Measurements from ENCODE around the gene AMER1.
"Not testable (repeated sequence)": the region's sequence is repeated elsewhere in the genome, so short reads cannot be mapped to it uniquely, and the experiment has no call there.

- not testable (repeated sequence) for TF ChIP-seq CTCF (IDR thresholded peaks at IDR 0.05; ENCODE audit: insufficient read depth, low read depth, low read length); EZH2 (IDR thresholded peaks at IDR 0.05; ENCODE audit: insufficient read depth, low read length)
Measured at GRCh38 chrX:64213989-64214388, 8.5 kb upstream of the AMER1 start.

Measured in astrocyte (in vitro differentiated cells and primary cell).